MM.1S (cell line): ENCODE data around the gene OR6A2.

Experiments
- DNase-seq: peaks from one replicate; pipeline ENCODE4 v3.0.0-alpha.2; 2015
- H2AFZ ChIP-seq: fragments of 300-600 bp; sonication (generic); 2 replicates; pipeline ENCODE4 v1.6.0; 2016; ENCODE audit warnings: antibody characterized with exemption, low read length
- H3F3A ChIP-seq: fragments of 300-600 bp; sonication (generic); 2 replicates; pipeline ENCODE4 v1.6.1; 2016; ENCODE audit warnings: mild to moderate bottlenecking, antibody characterized with exemption, low read length, moderate library complexity, mixed read lengths; ENCODE audit not compliant: insufficient read depth
- H3K27ac ChIP-seq: fragments of 300-600 bp; sonication (generic); 2 replicates; pipeline ENCODE4 v1.5.1; 2016; ENCODE audit warnings: mild to moderate bottlenecking, low read length
- H3K27me3 ChIP-seq: fragments of 300-600 bp; sonication (generic); replicated peaks from 2 replicates; pipeline ENCODE4 v1.6.0; 2016; ENCODE audit warnings: low read length; ENCODE audit not compliant: insufficient read depth
- H3K36me3 ChIP-seq: fragments of 300-600 bp; sonication (generic); replicated peaks from 2 replicates; pipeline ENCODE4 v1.6.1; 2016; ENCODE audit warnings: mild to moderate bottlenecking, low read length, mixed read lengths; ENCODE audit not compliant: insufficient read depth
- H3K4me1 ChIP-seq: fragments of 300-600 bp; sonication (generic); 2 replicates; pipeline ENCODE4 v1.6.1; 2016; ENCODE audit warnings: low read length, mixed read lengths
- H3K4me2 ChIP-seq: fragments of 300-600 bp; sonication (generic); 2 replicates; pipeline ENCODE4 v1.6.0; 2016; ENCODE audit warnings: low read depth, low read length
- H3K4me3 ChIP-seq: fragments of 300-600 bp; sonication (generic); 2 replicates; pipeline ENCODE4 v1.5.1; 2016; ENCODE audit warnings: low read length, mixed read lengths
- H3K79me2 ChIP-seq: fragments of 300-600 bp; sonication (generic); 2 replicates; pipeline ENCODE4 v1.6.1; 2016; ENCODE audit warnings: mixed run types, low read length, mixed read lengths
- H3K9ac ChIP-seq: fragments of 300-600 bp; sonication (generic); 2 replicates; pipeline ENCODE4 v1.6.1; 2016; ENCODE audit warnings: low read length, mixed read lengths
- H3K9me2 ChIP-seq: fragments of 300-600 bp; sonication (generic); replicated peaks from 2 replicates; pipeline ENCODE4 v1.6.1; 2016; ENCODE audit warnings: mild to moderate bottlenecking, low read length, mixed read lengths; ENCODE audit not compliant: insufficient read depth
- H3K9me3 ChIP-seq: fragments of 300-600 bp; sonication (generic); replicated peaks from 2 replicates; pipeline ENCODE4 v1.6.1; 2016; ENCODE audit warnings: mild to moderate bottlenecking, low read length, mixed read lengths; ENCODE audit not compliant: insufficient read depth
- H4K20me1 ChIP-seq: fragments of 300-600 bp; sonication (generic); 2 replicates; pipeline ENCODE4 v1.6.1; 2016; ENCODE audit warnings: mild to moderate bottlenecking, low read length, moderate library complexity, mixed read lengths; ENCODE audit not compliant: insufficient read depth
- EZH2 ChIP-seq: fragments of 300-600 bp; sonication (generic); optimal IDR thresholded peaks from 2 replicates; pipeline ENCODE3; 2017; ENCODE audit warnings: low read depth, mild to moderate bottlenecking, antibody characterized with exemption, low read length, mixed read lengths
- EZH2phosphoT487 ChIP-seq: fragments of 300-600 bp; sonication (generic); IDR thresholded peaks from 2 replicates; pipeline ENCODE4 v1.6.1; 2018; ENCODE audit warnings: antibody characterized with exemption, low read length
- TF ChIP-seq, protein P1 (sequence below): fragments of 300-600 bp; sonication (generic); IDR thresholded peaks from 2 replicates; pipeline ENCODE4 v1.5.1; 2016; ENCODE audit warnings: antibody characterized with exemption, low read length, mixed read lengths

The OR6A2 gene

DNA sequence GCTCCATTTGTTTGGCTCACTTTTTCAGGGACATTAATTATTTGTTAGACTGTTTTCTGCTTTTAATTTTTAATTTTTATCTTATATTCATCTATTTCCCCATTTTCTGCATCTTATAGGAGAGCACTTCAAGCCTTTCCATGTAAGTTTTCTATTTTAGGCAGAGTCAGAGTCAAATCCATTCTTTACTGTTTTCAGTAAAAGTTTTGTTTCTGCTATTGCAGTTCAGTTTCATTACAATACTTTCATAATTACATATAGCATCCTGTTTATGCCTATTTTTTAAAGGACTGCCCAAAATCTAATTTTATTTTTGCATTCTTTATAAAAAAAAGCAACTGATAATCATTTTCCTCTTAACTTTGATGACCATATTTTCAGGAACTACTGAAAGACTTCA lies 42.2 kb upstream of the OR6A2 start:
- H3F3A ChIP-seq, result no peaks in the 10 kb centered on the region
- H3K79me2 ChIP-seq, result no peaks in the 10 kb centered on the region
- TF ChIP-seq, protein P1, sequence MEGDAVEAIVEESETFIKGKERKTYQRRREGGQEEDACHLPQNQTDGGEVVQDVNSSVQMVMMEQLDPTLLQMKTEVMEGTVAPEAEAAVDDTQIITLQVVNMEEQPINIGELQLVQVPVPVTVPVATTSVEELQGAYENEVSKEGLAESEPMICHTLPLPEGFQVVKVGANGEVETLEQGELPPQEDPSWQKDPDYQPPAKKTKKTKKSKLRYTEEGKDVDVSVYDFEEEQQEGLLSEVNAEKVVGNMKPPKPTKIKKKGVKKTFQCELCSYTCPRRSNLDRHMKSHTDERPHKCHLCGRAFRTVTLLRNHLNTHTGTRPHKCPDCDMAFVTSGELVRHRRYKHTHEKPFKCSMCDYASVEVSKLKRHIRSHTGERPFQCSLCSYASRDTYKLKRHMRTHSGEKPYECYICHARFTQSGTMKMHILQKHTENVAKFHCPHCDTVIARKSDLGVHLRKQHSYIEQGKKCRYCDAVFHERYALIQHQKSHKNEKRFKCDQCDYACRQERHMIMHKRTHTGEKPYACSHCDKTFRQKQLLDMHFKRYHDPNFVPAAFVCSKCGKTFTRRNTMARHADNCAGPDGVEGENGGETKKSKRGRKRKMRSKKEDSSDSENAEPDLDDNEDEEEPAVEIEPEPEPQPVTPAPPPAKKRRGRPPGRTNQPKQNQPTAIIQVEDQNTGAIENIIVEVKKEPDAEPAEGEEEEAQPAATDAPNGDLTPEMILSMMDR, result no peak
- H3K4me1 ChIP-seq, result no peaks in the 10 kb centered on the region
- no peak for DNase-seq
- no peaks in the 10 kb centered on the region; the same call in 1 of the 2 replicates for H3K9me2 ChIP-seq
- H3K36me3 ChIP-seq, result no peaks in the 10 kb centered on the region
- H2AFZ ChIP-seq, result no peak overlapping the region
- no peak overlapping the region for H3K27ac ChIP-seq
- no peaks in the 10 kb centered on the region for H4K20me1 ChIP-seq
- H3K4me2 ChIP-seq, result peak overlapping the region; percentile 1; the same call in 1 of the 2 replicates
- H3K4me3 ChIP-seq, result no peak overlapping the region
- H3K9ac ChIP-seq, result no peak overlapping the region
- no peaks in the 10 kb centered on the region for H3K9me3 ChIP-seq
- H3K27me3 ChIP-seq, result no peaks in the 10 kb centered on the region

DNA sequence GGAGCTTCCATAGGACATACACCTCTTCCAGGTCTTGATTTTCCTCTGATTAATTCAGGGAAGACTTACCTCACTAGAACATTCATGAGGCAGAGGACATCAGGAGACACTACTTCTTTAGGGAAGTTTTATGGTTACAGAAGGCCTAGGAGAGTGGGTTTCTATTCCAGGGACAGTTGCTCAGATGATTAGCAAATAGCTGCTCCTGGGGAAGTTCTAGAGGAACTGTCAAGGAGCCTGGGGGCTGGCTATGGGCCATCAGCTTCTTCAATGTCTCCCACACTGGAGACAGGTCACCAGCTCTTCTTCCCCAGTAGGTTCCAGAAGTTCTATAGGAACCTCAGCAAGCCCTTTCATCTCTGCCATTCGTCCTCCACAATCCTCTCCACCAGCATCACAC lies 34.5 kb upstream of the OR6A2 start:
- TF ChIP-seq, protein P1, result no peak
- TF ChIP-seq EZH2 (no peak), EZH2phosphoT487 (no peak)
- H3K4me1 ChIP-seq, result no peaks in the 10 kb centered on the region
- no peak for DNase-seq
- H3K79me2 ChIP-seq, result no peaks in the 10 kb centered on the region
- H3K36me3 ChIP-seq, result no peaks in the 10 kb centered on the region
- H3K27ac ChIP-seq, result no peak overlapping the region
- H3K9me3 ChIP-seq, result no peaks in the 10 kb centered on the region
- H3K27me3 ChIP-seq, result no peaks in the 10 kb centered on the region
- no peaks in the 10 kb centered on the region for H4K20me1 ChIP-seq
- H3F3A ChIP-seq, result no peaks in the 10 kb centered on the region
- no peak overlapping the region for H3K9ac ChIP-seq
- no peaks in the 10 kb centered on the region for H3K9me2 ChIP-seq
- H3K4me2 ChIP-seq, result no peak overlapping the region
- H2AFZ ChIP-seq, result no peak overlapping the region
- no peak overlapping the region for H3K4me3 ChIP-seq

DNA sequence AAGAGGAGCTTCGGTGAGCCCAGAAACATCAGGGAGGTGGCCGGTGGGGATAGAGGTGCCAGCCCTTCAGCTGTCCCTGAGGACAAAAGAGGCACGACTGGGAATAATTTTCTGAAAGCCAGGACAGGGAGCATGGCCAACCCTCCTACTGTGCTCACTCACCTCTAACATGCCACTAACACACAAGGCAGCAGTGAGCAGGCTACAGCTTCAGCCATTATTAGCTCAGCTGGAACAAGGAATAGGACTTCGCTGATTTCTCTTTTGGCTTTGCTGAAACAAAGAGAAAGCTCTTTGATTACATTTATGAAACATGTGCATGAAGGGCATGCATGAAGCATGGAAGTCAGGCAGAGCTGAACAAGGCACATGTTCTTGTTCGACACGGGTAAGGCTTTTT lies 33.9 kb upstream of the OR6A2 start:
- no peak overlapping the region for H3K9ac ChIP-seq
- no peaks in the 10 kb centered on the region for H3K4me1 ChIP-seq
- no peak overlapping the region for H3K4me2 ChIP-seq
- no peak overlapping the region for H3K27ac ChIP-seq
- H3K36me3 ChIP-seq, result no peaks in the 10 kb centered on the region
- H3K4me3 ChIP-seq, result no peak overlapping the region
- H3K79me2 ChIP-seq, result no peaks in the 10 kb centered on the region
- no peaks in the 10 kb centered on the region for H4K20me1 ChIP-seq
- H3K9me2 ChIP-seq, result no peaks in the 10 kb centered on the region
- TF ChIP-seq, protein P1, result no peak
- TF ChIP-seq EZH2phosphoT487 (no peak), EZH2 (no peak)
- DNase-seq, result no peak
- H3F3A ChIP-seq, result no peaks in the 10 kb centered on the region
- H3K27me3 ChIP-seq, result no peaks in the 10 kb centered on the region
- H2AFZ ChIP-seq, result no peak overlapping the region
- no peaks in the 10 kb centered on the region for H3K9me3 ChIP-seq
